ENCODE results near the gene GLT1D1. TPM values are rescaled to one million over a fixed set of nuclear protein-coding genes. Genes with fewer than 3 reads are reported as not detected.

Gene GLT1D1
- total RNA-seq, 4 donors from 2014 or later = 0.09 to 10.4 (median 0.71) TPM

- ATAC-seq (ENCODE audit: low FRiP score) (peak; percentile 95), DNase-seq (ENCODE audit: low spot score) (no peak)
- no peak for TF ChIP-seq CTCF (IDR thresholded peaks at IDR 0.05)
Observed at GRCh38 chr12:128920468-128920867, 67.2 kb downstream of the GLT1D1 start.

- DNase-seq (ENCODE audit: low spot score) = no peak
- ATAC-seq (ENCODE audit: low FRiP score) = no peak
- no peak for TF ChIP-seq CTCF (IDR thresholded peaks at IDR 0.05)
Observed at GRCh38 chr12:128928361-128928760, 75.1 kb downstream of the GLT1D1 start.

DNA sequence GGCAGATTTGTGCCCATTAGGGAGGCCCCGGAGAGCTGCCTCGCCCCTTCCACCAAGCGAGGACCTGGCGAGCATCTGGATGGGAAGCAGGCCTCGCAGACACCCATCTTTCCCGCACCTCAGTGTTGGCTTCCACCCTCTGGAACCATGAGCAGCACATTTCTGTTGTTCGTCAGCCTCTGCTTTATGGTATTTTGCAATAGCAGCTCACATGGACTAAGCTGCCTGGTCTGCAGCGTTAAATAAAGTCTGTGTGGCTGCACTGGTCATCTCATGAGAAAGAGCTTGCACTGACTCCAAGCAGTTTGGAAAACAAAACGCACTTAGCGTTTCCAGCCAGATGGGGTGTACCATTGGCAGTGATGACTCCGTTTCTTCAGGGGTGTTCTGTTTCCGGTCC lies 75.8 kb downstream of the GLT1D1 start:
- DNase-seq (ENCODE audit: low spot score) (no peak), ATAC-seq (ENCODE audit: low FRiP score) (no peak)
- no peak for TF ChIP-seq CTCF (IDR thresholded peaks at IDR 0.05)

GRCh38 chr12:128930606-128931005 lies 77.3 kb downstream of the GLT1D1 start:
- ATAC-seq (ENCODE audit: low FRiP score) (no peak), DNase-seq (ENCODE audit: low spot score) (no peak)
- no peak for TF ChIP-seq CTCF (IDR thresholded peaks at IDR 0.05)

DNA sequence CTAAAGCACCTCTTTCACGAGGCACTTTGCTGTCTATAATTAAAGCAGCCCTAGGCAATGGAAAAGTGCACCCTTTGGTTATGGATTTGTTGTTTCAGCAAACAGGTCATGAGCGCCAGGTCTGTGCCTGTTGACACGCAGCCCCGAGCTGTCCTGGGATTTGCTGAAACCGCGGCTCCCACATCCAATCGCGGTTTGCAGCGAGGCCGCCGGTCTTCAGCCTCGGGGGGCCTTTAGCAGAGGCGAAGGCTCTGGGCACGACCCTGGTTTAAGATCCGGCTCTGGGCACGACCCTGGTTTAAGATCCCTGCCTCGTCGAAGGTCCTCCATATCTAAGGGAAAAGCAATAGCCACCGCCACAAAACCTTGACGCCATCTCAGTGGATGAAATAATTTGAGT lies 79.2 kb downstream of the GLT1D1 start:
- TF ChIP-seq CTCF (IDR thresholded peaks at IDR 0.05) = no peak
- ATAC-seq (ENCODE audit: low FRiP score) (no peak), DNase-seq (ENCODE audit: low spot score) (no peak)

GRCh38 chr12:128933039-128933438 lies 79.8 kb downstream of the GLT1D1 start:
- no peak for TF ChIP-seq CTCF (IDR thresholded peaks at IDR 0.05)
- no peak for DNase-seq (ENCODE audit: low spot score)
- no peak for ATAC-seq (ENCODE audit: low FRiP score)

GRCh38 chr12:128933926-128934325 lies 80.6 kb downstream of the GLT1D1 start:
- DNase-seq (ENCODE audit: low spot score) (no peak), ATAC-seq (ENCODE audit: low FRiP score) (no peak)
- no peak for TF ChIP-seq CTCF (IDR thresholded peaks at IDR 0.05)
